ENCODE measurements around the gene CELF4.

Gene CELF4

GRCh38 chr18:37394610-37394965 is 171.0 kb downstream of the CELF4 start:
- Histone ChIP-seq H4K20me1 (peaks cover 0 to 2% (median 0%) of the 10 kb centered on the region in 11 experiments; a peak in 2 of 22 replicates), H3K27ac (no peak overlapping the region), H3K9me3 (replicated peaks in 1 of 11) (peaks cover 7 to 10% (median 9%) of the 10 kb centered on the region in 11 experiments), H3K27me3 (peaks cover 20 to 32% (median 23%) of the 10 kb centered on the region in 11 experiments), H3K36me3 (no peaks in the 10 kb centered on the region), H3K9ac (no peak overlapping the region), H3K4me2 (peak overlapping the region in 5 of 11 experiments; percentile 51 to 73 (median 62); a peak in 5 of 22 replicates), H3K4me3 (peak overlapping the region in 1 of 10 experiments; percentile 51; a peak in 1 of 20 replicates), H3K4me1 (peaks cover 0 to 12% (median 7%) of the 10 kb centered on the region in 10 experiments; a peak in 8 of 20 replicates)
- no peak for TF ChIP-seq Cebpa-rat (IDR thresholded peaks at IDR 0.05)

- Histone ChIP-seq H4K20me1 (peaks cover 0 to 2% (median 0%) of the 10 kb centered on the region in 11 experiments; a peak in 2 of 22 replicates), H3K36me3 (no peaks in the 10 kb centered on the region), H3K9me3 (replicated peaks in 1 of 11) (peaks cover 12 to 15% (median 14%) of the 10 kb centered on the region in 11 experiments), H3K27me3 (peaks cover 20 to 32% (median 23%) of the 10 kb centered on the region in 11 experiments), H3K4me3 (peak overlapping the region in 9 of 10 experiments; percentile 21 to 60 (median 40); a peak in 13 of 20 replicates), H3K27ac (no peak overlapping the region), H3K4me2 (peak overlapping the region; percentile 51 to 75 (median 62)), H3K4me1 (peaks cover 0 to 12% (median 7%) of the 10 kb centered on the region in 10 experiments; a peak in 8 of 20 replicates), H3K9ac (no peak overlapping the region)
- TF ChIP-seq Cebpa-rat (IDR thresholded peaks at IDR 0.05): no peak
Observed at GRCh38 chr18:37393945-37394609, 171.5 kb downstream of the CELF4 start.

GRCh38 chr18:37393221-37393827 is 172.3 kb downstream of the CELF4 start:
- no peak overlapping the region for H3K27ac ChIP-seq
- no peak for TF ChIP-seq Cebpa-rat (IDR thresholded peaks at IDR 0.05)
- H3K36me3 ChIP-seq: no peaks in the 10 kb centered on the region
- H3K4me1 ChIP-seq: peaks cover 0 to 12% (median 7%) of the 10 kb centered on the region in 10 experiments; a peak in 8 of 20 replicates
- peaks cover 16 to 20% (median 18%) of the 10 kb centered on the region in 11 experiments for H3K9me3 ChIP-seq (replicated peaks in 1 of 11)
- no peak overlapping the region for H3K9ac ChIP-seq
- peaks cover 20 to 32% (median 23%) of the 10 kb centered on the region in 11 experiments for H3K27me3 ChIP-seq
- H3K4me2 ChIP-seq: peak overlapping the region; percentile 51 to 75 (median 62); a peak in 20 of 22 replicates
- peak overlapping the region in 6 of 10 experiments; percentile 32 to 60 (median 42); a peak in 6 of 20 replicates for H3K4me3 ChIP-seq
- H4K20me1 ChIP-seq: peaks cover 0 to 2% (median 0%) of the 10 kb centered on the region in 11 experiments; a peak in 2 of 22 replicates

- Histone ChIP-seq H3K9ac (no peak overlapping the region), H3K36me3 (no peaks in the 10 kb centered on the region), H3K9me3 (replicated peaks in 1 of 11) (peaks cover 16 to 20% (median 18%) of the 10 kb centered on the region in 11 experiments), H4K20me1 (peaks cover 0 to 2% (median 0%) of the 10 kb centered on the region in 11 experiments; a peak in 2 of 22 replicates), H3K4me2 (no peak overlapping the region), H3K4me3 (no peak overlapping the region), H3K27ac (no peak overlapping the region), H3K4me1 (peaks cover 0 to 12% (median 7%) of the 10 kb centered on the region in 10 experiments; a peak in 8 of 20 replicates), H3K27me3 (peaks cover 20 to 32% (median 23%) of the 10 kb centered on the region in 11 experiments)
- no peak for TF ChIP-seq Cebpa-rat (IDR thresholded peaks at IDR 0.05)
Observed at GRCh38 chr18:37392648-37393047, 172.9 kb downstream of the CELF4 start.

GRCh38 chr18:37391698-37392548 is 173.7 kb downstream of the CELF4 start:
- no peaks in the 10 kb centered on the region for H3K36me3 ChIP-seq
- no peak overlapping the region for H3K27ac ChIP-seq
- no peak for TF ChIP-seq Cebpa-rat (IDR thresholded peaks at IDR 0.05)
- peaks cover 16 to 20% (median 18%) of the 10 kb centered on the region in 11 experiments for H3K9me3 ChIP-seq (replicated peaks in 1 of 11)
- H4K20me1 ChIP-seq: peaks cover 0 to 2% (median 0%) of the 10 kb centered on the region in 11 experiments; a peak in 2 of 22 replicates
- peaks cover 20 to 32% (median 23%) of the 10 kb centered on the region in 11 experiments for H3K27me3 ChIP-seq
- H3K9ac ChIP-seq: no peak overlapping the region
- peak overlapping the region in 1 of 11 experiments; percentile 3; a peak in 1 of 22 replicates for H3K4me2 ChIP-seq
- no peak overlapping the region for H3K4me3 ChIP-seq
- peaks cover 0 to 12% (median 7%) of the 10 kb centered on the region in 10 experiments; a peak in 8 of 20 replicates for H3K4me1 ChIP-seq

- peaks cover 0 to 12% (median 7%) of the 10 kb centered on the region in 10 experiments; a peak in 8 of 20 replicates for H3K4me1 ChIP-seq
- no peak overlapping the region for H3K4me2 ChIP-seq
- peaks cover 20 to 32% (median 23%) of the 10 kb centered on the region in 11 experiments for H3K27me3 ChIP-seq
- peaks cover 16 to 20% (median 18%) of the 10 kb centered on the region in 11 experiments for H3K9me3 ChIP-seq (replicated peaks in 1 of 11)
- H3K27ac ChIP-seq: no peak overlapping the region
- H3K9ac ChIP-seq: no peak overlapping the region
- no peaks in the 10 kb centered on the region for H3K36me3 ChIP-seq
- H4K20me1 ChIP-seq: peaks cover 0 to 2% (median 0%) of the 10 kb centered on the region in 11 experiments; a peak in 2 of 22 replicates
- no peak overlapping the region for H3K4me3 ChIP-seq
- no peak for TF ChIP-seq Cebpa-rat (IDR thresholded peaks at IDR 0.05)
Observed at GRCh38 chr18:37391156-37391555, 174.4 kb downstream of the CELF4 start.

- Histone ChIP-seq H3K4me1 (peaks cover 0 to 12% (median 7%) of the 10 kb centered on the region in 10 experiments; a peak in 8 of 20 replicates), H3K36me3 (no peaks in the 10 kb centered on the region), H3K4me3 (no peak overlapping the region), H3K27ac (no peak overlapping the region), H3K9me3 (replicated peaks in 1 of 11) (peaks cover 16 to 20% (median 18%) of the 10 kb centered on the region in 11 experiments), H3K4me2 (no peak overlapping the region), H4K20me1 (no peaks in the 10 kb centered on the region; a peak in 1 of 22 replicates), H3K27me3 (peaks cover 20 to 32% (median 23%) of the 10 kb centered on the region in 11 experiments), H3K9ac (no peak overlapping the region)
- TF ChIP-seq Cebpa-rat (IDR thresholded peaks at IDR 0.05): no peak
Observed at GRCh38 chr18:37390687-37391086, 174.9 kb downstream of the CELF4 start.

- no peak overlapping the region for H3K4me2 ChIP-seq
- H3K4me1 ChIP-seq: peaks cover 0 to 12% (median 7%) of the 10 kb centered on the region in 10 experiments; a peak in 8 of 20 replicates
- H3K9ac ChIP-seq: no peak overlapping the region
- H3K4me3 ChIP-seq: no peak overlapping the region
- H3K27me3 ChIP-seq: peaks cover 20 to 28% (median 23%) of the 10 kb centered on the region in 11 experiments
- no peaks in the 10 kb centered on the region; a peak in 1 of 22 replicates for H4K20me1 ChIP-seq
- H3K36me3 ChIP-seq: no peaks in the 10 kb centered on the region
- peaks cover 16 to 20% (median 18%) of the 10 kb centered on the region in 11 experiments for H3K9me3 ChIP-seq (replicated peaks in 1 of 11)
- no peak overlapping the region for H3K27ac ChIP-seq
- no peak for TF ChIP-seq Cebpa-rat (IDR thresholded peaks at IDR 0.05)
Observed at GRCh38 chr18:37389684-37390368, 175.8 kb downstream of the CELF4 start.

Measured in BLaER1 treated with 17β-estradiol and CSF1 and Interleukin-3, amounts not matched to agents 10 nM and 100 nM (cell line).